Measurements from ENCODE around the gene LTO1.

- TF ChIP-seq CTCF (IDR thresholded peaks at IDR 0.05; ENCODE audit: insufficient read depth, low read length), result no peak
- peak; percentile 15 for TF ChIP-seq REST (IDR thresholded peaks at IDR 0.05; ENCODE audit: insufficient replicate concordance, low read depth)
These were observed 43.8 kb upstream of the LTO1 start for GRCh38 chr11:69718912-69719311.

Data from HL-60 (cell line).